Measurements from ENCODE around the gene C17orf107. TPM values are rescaled to one million over a fixed set of nuclear protein-coding genes. Genes with fewer than 3 reads are reported as not detected.
A peak's percentile ranks its signal among the peaks of the same experiment; 100 is the strongest.

C17orf107 gene
- total RNA-seq, 1 experiment from 2014 or later, result 1.7 TPM

DNA sequence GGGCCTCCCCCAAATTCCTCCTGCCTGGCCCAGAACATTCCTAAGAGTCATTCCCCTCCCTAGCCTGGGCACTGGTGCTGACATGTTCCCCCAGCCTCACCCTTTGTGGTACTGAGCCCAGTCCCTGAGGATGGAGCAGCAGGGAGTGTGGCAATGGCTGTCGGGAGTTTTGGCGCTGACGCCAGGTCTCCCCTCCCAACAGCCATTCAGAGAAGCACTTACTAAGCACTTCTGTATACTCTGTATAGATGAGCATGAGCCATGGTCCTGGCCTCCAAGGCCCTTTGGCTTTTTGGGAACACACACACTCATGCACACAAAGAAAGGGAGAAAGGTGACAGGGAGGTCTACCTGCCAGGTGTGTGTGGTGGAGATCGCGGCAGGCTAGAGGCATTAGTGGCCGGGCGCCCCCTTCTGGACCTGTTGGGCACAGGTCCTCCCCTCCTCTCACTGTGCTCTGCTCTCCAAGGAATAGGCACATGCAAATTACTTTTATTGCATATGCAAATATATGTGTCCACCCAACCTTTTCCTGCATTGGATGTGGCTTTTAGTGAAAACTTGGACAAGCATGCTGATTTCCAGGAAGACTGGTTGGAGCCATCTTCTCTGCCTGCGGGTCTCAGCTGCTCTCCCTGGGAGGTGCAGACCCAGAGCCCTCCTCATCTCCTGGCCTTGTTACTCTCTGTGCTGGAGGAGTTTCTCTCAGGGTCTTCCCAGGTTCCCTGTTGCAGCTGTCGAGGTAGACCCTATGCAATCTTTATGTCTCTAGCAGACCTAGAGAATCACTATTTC lies 17.4 kb upstream of the C17orf107 start:
- CTCF ChIA-PET, result no interaction called here
- POLR2A ChIA-PET, result no interaction called here

DNA sequence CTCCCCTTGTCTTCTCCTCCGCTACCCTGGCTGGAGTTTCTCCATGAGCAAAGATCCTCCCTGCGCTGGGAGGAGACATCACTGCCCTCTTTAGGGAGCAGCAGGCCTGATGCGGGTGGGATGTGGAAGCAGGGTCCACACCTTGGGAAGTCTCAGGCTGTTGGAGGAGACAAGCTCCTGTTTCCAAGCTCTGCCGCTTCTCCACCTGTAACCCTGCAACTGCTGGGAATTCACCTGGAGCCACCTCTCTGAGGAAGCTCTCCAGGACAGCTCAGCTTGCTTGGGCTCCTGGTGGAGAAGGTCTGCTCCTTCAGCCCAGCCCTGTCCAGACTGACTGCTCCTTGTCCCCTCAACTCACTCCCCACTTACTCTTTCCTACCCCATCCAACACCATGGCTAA lies 14.8 kb upstream of the C17orf107 start:
- ATAC-seq, result no peak
- no peak overlapping the region for H3K9ac ChIP-seq (ENCODE audit: low read length)
- no peaks in the 10 kb centered on the region for H3K27me3 ChIP-seq (ENCODE audit: insufficient read depth, low read length)
- no peak overlapping the region for H3K4me2 ChIP-seq (ENCODE audit: low read length)
- intact Hi-C loops (cut with micrococcal nuclease), result loop anchor here (10.0 kb wide), 1 partner anchor 50 kb away; the partner anchor contains the start of gene MINK1
- TF ChIP-seq, protein P1, sequence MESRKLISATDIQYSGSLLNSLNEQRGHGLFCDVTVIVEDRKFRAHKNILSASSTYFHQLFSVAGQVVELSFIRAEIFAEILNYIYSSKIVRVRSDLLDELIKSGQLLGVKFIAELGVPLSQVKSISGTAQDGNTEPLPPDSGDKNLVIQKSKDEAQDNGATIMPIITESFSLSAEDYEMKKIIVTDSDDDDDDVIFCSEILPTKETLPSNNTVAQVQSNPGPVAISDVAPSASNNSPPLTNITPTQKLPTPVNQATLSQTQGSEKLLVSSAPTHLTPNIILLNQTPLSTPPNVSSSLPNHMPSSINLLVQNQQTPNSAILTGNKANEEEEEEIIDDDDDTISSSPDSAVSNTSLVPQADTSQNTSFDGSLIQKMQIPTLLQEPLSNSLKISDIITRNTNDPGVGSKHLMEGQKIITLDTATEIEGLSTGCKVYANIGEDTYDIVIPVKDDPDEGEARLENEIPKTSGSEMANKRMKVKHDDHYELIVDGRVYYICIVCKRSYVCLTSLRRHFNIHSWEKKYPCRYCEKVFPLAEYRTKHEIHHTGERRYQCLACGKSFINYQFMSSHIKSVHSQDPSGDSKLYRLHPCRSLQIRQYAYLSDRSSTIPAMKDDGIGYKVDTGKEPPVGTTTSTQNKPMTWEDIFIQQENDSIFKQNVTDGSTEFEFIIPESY (IDR thresholded peaks at IDR 0.05; ENCODE audit: extremely low read depth, insufficient replicate concordance, low read length), result no peak
- TF ChIP-seq SP1 (IDR thresholded peaks at IDR 0.05; ENCODE audit: low read depth) (no peak), ELF1 (IDR thresholded peaks at IDR 0.05; ENCODE audit: borderline replicate concordance, low read depth) (no peak), EGR1 (IDR thresholded peaks at IDR 0.05; ENCODE audit: low read depth) (no peak), EZH2phosphoT487 (IDR thresholded peaks at IDR 0.05; ENCODE audit: borderline replicate concordance) (no peak), CBX3 (IDR thresholded peaks at IDR 0.05; ENCODE audit: low read depth) (no peak), SIN3A (IDR thresholded peaks at IDR 0.05; ENCODE audit: low read depth) (no peak), ZNF274 (IDR thresholded peaks at IDR 0.05; ENCODE audit: low read depth, low read length) (no peak), SRF (IDR thresholded peaks at IDR 0.05; ENCODE audit: low read depth) (no peak), POLR2A (IDR thresholded peaks at IDR 0.05; ENCODE audit: borderline replicate concordance, extremely low read depth, insufficient read depth, insufficient read length) (no peak)
- BruUV-seq (replicated peaks), result no TSS peak
- no peaks in the 10 kb centered on the region for H3K79me2 ChIP-seq (ENCODE audit: insufficient read depth, low read length)
- H4K20me1 ChIP-seq (ENCODE audit: insufficient read depth), result no peaks in the 10 kb centered on the region
- CTCF ChIA-PET, result interaction anchor here (1.3 kb wide), 1 partner anchor 94 kb away, joined by 3 read pairs; no protein-coding TSS in a partner anchor
- H3K9me3 ChIP-seq (ENCODE audit: control insufficient read depth in 1 of 2, insufficient read depth in 1 of 2, low read depth in 1 of 2, low read length in 2 of 2), result no peaks in the 10 kb centered on the region
- H3K27ac ChIP-seq (ENCODE audit: low read depth, low read length), result no peak overlapping the region
- peaks cover 17 to 20% of the 10 kb centered on the region in 2 experiments; a peak in 3 of 4 replicates for H3K36me3 ChIP-seq (ENCODE audit: control insufficient read depth in 1 of 2, insufficient read depth in 2 of 2, low read length in 2 of 2)
- POLR2A ChIA-PET, result no interaction called here
- no peak for DNase-seq (ENCODE audit: low read depth, low spot score)
- no peak overlapping the region for H2AFZ ChIP-seq (ENCODE audit: low read depth, low read length, poor library complexity, severe bottlenecking)
- H3K4me1 ChIP-seq (ENCODE audit: control insufficient read depth in 1 of 2, insufficient read depth in 2 of 2, low read length in 2 of 2), result no peaks in the 10 kb centered on the region
- H3K9me2 ChIP-seq (ENCODE audit: insufficient read depth), result no peaks in the 10 kb centered on the region
- H3K4me3 ChIP-seq (replicated peaks in 1 of 2; ENCODE audit: low read depth in 1 of 2, low read length in 2 of 2), result no peak overlapping the region
- RAD21 ChIA-PET (ENCODE audit: low non-redundant PET in 1 of 2, low total read pairs in 2 of 2, uncharacterized antibody in 2 of 2, unreplicated experiment in 2 of 2), result no interaction called here

More for the DNA sequence above, 17.4 kb upstream of the C17orf107 start:
- intact Hi-C loops (cut with micrococcal nuclease), result loop anchor here (1.0 to 10.0 kb wide), 3 partner anchors 47 to 172 kb away; partner anchors contain the start of genes ARRB2 and MINK1
- Histone ChIP-seq H3K4me1 (ENCODE audit: control insufficient read depth in 1 of 2, insufficient read depth in 2 of 2, low read length in 2 of 2) (no peaks in the 10 kb centered on the region), H3K9ac (ENCODE audit: low read length) (no peak overlapping the region), H3K9me3 (ENCODE audit: control insufficient read depth in 1 of 2, insufficient read depth in 1 of 2, low read depth in 1 of 2, low read length in 2 of 2) (no peaks in the 10 kb centered on the region), H3K36me3 (ENCODE audit: control insufficient read depth in 1 of 2, insufficient read depth in 2 of 2, low read length in 2 of 2) (peaks cover 12 to 19% of the 10 kb centered on the region in 2 experiments; a peak in 3 of 4 replicates), H3K9me2 (ENCODE audit: insufficient read depth) (no peaks in the 10 kb centered on the region), H3K4me2 (ENCODE audit: low read length) (no peak overlapping the region), H2AFZ (ENCODE audit: low read depth, low read length, poor library complexity, severe bottlenecking) (no peak overlapping the region), H3K27ac (ENCODE audit: low read depth, low read length) (no peak overlapping the region), H3K4me3 (replicated peaks in 1 of 2; ENCODE audit: low read depth in 1 of 2, low read length in 2 of 2) (no peak overlapping the region), H3K27me3 (ENCODE audit: insufficient read depth, low read length) (no peaks in the 10 kb centered on the region), H4K20me1 (ENCODE audit: insufficient read depth) (no peaks in the 10 kb centered on the region), H3K79me2 (ENCODE audit: insufficient read depth, low read length) (0 out of 2 replicates have a peak, but pooled peaks cover 3% of the 10 kb centered on the region)
- no peak for TF ChIP-seq ZFX (IDR thresholded peaks at IDR 0.05)
- 0 out of 2 replicates have a peak, but pooled peaks have one; percentile 26 for TF ChIP-seq POLR2AphosphoS5 (IDR thresholded peaks at IDR 0.05; ENCODE audit: low read depth, low read length)
- peak; percentile 89 for TF ChIP-seq RAD21 (IDR thresholded peaks at IDR 0.05; ENCODE audit: low read depth)
- TF ChIP-seq, protein P2, sequence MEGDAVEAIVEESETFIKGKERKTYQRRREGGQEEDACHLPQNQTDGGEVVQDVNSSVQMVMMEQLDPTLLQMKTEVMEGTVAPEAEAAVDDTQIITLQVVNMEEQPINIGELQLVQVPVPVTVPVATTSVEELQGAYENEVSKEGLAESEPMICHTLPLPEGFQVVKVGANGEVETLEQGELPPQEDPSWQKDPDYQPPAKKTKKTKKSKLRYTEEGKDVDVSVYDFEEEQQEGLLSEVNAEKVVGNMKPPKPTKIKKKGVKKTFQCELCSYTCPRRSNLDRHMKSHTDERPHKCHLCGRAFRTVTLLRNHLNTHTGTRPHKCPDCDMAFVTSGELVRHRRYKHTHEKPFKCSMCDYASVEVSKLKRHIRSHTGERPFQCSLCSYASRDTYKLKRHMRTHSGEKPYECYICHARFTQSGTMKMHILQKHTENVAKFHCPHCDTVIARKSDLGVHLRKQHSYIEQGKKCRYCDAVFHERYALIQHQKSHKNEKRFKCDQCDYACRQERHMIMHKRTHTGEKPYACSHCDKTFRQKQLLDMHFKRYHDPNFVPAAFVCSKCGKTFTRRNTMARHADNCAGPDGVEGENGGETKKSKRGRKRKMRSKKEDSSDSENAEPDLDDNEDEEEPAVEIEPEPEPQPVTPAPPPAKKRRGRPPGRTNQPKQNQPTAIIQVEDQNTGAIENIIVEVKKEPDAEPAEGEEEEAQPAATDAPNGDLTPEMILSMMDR (IDR thresholded peaks at IDR 0.05 in 2 of 3, conservative IDR thresholded peaks at IDR 0.05 in 1 of 3; ENCODE audit: borderline replicate concordance in 1 of 3, insufficient read depth in 1 of 3, low read depth in 2 of 3, low read length in 2 of 3), result peak; percentile 89 to 97 (median 90)
- DNase-seq (ENCODE audit: low read depth, low spot score) (no peak), ATAC-seq (peak; percentile 98)
- TSS peak; percentile 23 for BruUV-seq (replicated peaks)
- RAD21 ChIA-PET (ENCODE audit: low non-redundant PET in 1 of 2, low total read pairs in 2 of 2, uncharacterized antibody in 2 of 2, unreplicated experiment in 2 of 2), result no interaction called here
